ENCODE measurements around the gene NSF. TPM values are rescaled to one million over a fixed set of nuclear protein-coding genes. Genes with fewer than 3 reads are reported as not detected.

Gene NSF
- total and polyA plus RNA-seq, 4 experiments from 2014 or later, result 14.6 to 67.3 (median 43.9) TPM

DNA sequence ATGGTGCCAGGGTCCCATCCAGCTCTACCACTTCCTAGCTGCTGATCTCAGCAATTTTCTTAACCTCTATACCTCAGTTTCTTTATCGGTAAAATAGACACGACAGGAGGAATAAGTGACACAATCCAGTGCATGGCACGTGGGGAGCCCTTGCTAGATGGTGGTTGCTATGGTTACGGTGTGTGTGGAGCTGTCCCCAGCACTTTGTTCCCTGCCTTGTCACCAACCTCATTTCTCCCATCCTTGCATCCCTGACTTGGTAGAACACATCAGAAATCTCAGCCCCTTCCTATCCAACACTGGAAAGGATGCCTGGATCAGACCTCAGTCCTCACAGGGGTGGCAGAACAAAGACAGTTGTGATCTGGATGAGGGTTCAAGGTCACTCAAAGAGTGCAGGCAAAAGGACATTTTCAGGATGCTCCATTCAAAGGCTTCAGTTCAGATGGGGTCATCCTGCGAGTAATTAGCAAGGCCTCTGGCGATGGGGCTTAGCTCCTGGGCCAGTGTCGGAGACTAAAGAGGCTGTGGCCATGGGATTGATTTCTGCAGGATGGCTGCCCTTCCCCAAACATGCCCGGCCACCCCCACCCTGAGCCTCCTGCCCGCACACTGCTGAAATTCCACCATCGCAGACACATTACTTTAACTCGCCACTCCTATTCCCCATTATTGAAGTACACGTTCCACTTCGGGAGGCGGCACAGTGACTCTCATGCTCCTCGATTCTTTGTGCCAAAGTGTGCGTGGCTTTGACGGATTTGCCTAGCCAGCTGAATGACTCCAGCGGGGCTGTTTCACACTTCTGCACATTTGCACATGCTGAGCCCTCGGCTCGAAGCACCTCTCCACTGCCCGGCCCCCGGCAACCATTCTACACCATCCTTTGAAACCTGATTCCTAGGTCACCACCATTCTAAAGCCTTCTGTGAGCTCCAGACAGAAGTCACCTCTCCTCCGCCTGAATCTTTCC is 187.8 kb downstream of the NSF start:
- ChIA-PET CTCF (ENCODE audit: partially characterized antibody) (no interaction called here), POLR2A (ENCODE audit: partially characterized antibody) (no interaction called here)
- Histone ChIP-seq H3K4me3 (ENCODE audit: low read length in 2 of 2) (no peak overlapping the region), H3K27ac (ENCODE audit: low read depth, low read length) (no peak overlapping the region), H3K9me3 (ENCODE audit: control insufficient read depth in 1 of 2, low read length in 2 of 2) (no peaks in the 10 kb centered on the region), H3K36me3 (ENCODE audit: insufficient read depth, low read length) (no peaks in the 10 kb centered on the region), H3K4me1 (ENCODE audit: insufficient read depth, low read length) (no peaks in the 10 kb centered on the region), H3K27me3 (ENCODE audit: insufficient read depth, low read length) (peaks cover 8% of the 10 kb centered on the region)
- Mint-ChIP-seq H3K9me3 (no peaks in the 10 kb centered on the region), H3K4me3 (no peak overlapping the region), H3K36me3 (no peaks in the 10 kb centered on the region), H3K27ac (no peak overlapping the region), H3K4me1 (no peaks in the 10 kb centered on the region), H3K27me3 (peaks cover 9 to 22% of the 10 kb centered on the region in 2 donors)
- DNase-seq, result no peak
- intact Hi-C loops (cut with micrococcal nuclease), result no loop called here

GRCh38 chr17:46780003-46780373 is 189.5 kb downstream of the NSF start:
- CTCF ChIA-PET (ENCODE audit: partially characterized antibody), result no interaction called here
- intact Hi-C loops (cut with micrococcal nuclease), result no loop called here
- H3K4me3 ChIP-seq (ENCODE audit: low read length in 2 of 2), result no peak overlapping the region

DNA sequence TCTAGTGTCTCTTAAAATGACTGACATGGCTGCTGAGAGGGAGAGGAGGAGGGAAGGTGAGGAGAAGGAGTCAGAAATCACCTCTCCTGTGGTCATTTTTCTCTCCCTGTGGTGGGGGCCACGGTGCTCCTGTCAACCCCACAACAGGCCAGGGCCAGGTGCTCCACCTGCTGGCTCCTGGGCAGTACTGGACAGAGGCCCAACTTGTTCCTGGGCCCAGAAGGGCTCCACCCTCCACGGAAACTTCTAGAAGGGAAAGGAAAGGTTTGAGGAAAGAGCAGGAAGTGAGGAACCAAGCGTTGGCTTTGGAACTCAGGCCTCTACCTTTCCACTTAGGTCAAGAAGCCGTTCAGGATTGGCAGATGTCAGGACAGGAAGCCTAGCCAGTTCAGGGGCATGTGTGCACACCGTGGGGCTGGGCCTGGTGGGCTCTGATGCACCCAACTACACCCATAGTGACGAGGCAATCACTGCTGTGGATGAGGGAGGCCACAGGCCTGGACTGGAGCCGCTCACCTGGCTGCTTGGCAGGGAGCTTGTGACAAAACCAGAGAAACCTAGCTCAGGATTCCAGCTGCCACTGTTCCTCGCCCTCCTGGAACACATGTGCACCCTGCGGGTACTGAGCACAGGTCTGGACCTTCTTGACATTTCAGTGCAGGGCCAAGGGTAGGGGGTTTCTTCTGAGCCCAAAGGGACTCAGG is 191.9 kb downstream of the NSF start:
- H3K9me3 ChIP-seq (ENCODE audit: control insufficient read depth in 1 of 2, low read length in 2 of 2), result no peaks in the 10 kb centered on the region
- H3K27me3 Mint-ChIP-seq, result peaks cover 6 to 8% of the 10 kb centered on the region in 2 donors
- intact Hi-C loops (cut with micrococcal nuclease), result no loop called here
- H3K36me3 ChIP-seq (ENCODE audit: insufficient read depth, low read length), result no peaks in the 10 kb centered on the region
- no peak overlapping the region for H3K27ac ChIP-seq (ENCODE audit: low read depth, low read length)
- H3K4me1 ChIP-seq (ENCODE audit: insufficient read depth, low read length), result no peaks in the 10 kb centered on the region
- H3K27me3 ChIP-seq (ENCODE audit: insufficient read depth, low read length), result no peaks in the 10 kb centered on the region
- H3K9me3 Mint-ChIP-seq, result no peaks in the 10 kb centered on the region
- no peak overlapping the region for H3K27ac Mint-ChIP-seq
- no peaks in the 10 kb centered on the region for H3K36me3 Mint-ChIP-seq
- H3K4me1 Mint-ChIP-seq, result no peaks in the 10 kb centered on the region
- POLR2A ChIA-PET (ENCODE audit: partially characterized antibody), result no interaction called here
- H3K4me3 Mint-ChIP-seq, result no peak overlapping the region
- CTCF ChIA-PET (ENCODE audit: partially characterized antibody), result no interaction called here
- no peak for DNase-seq
- H3K4me3 ChIP-seq (ENCODE audit: low read length in 2 of 2), result no peak overlapping the region

More at GRCh38 chr17:46780003-46780373, 189.5 kb downstream of the NSF start:
- H3K4me1 ChIP-seq (ENCODE audit: insufficient read depth, low read length), result no peaks in the 10 kb centered on the region
- no peak overlapping the region for H3K4me3 Mint-ChIP-seq
- H3K36me3 ChIP-seq (ENCODE audit: insufficient read depth, low read length), result no peaks in the 10 kb centered on the region
- POLR2A ChIA-PET (ENCODE audit: partially characterized antibody), result no interaction called here
- no peaks in the 10 kb centered on the region for H3K4me1 Mint-ChIP-seq
- H3K27me3 Mint-ChIP-seq, result peaks cover 8 to 18% of the 10 kb centered on the region in 2 donors
- H3K9me3 Mint-ChIP-seq, result no peaks in the 10 kb centered on the region
- no peaks in the 10 kb centered on the region for H3K9me3 ChIP-seq (ENCODE audit: control insufficient read depth in 1 of 2, low read length in 2 of 2)
- no peaks in the 10 kb centered on the region for H3K36me3 Mint-ChIP-seq
- H3K27me3 ChIP-seq (ENCODE audit: insufficient read depth, low read length), result peaks cover 3% of the 10 kb centered on the region
- H3K27ac ChIP-seq (ENCODE audit: low read depth, low read length), result no peak overlapping the region
- no peak for DNase-seq
- no peak overlapping the region for H3K27ac Mint-ChIP-seq

DNA sequence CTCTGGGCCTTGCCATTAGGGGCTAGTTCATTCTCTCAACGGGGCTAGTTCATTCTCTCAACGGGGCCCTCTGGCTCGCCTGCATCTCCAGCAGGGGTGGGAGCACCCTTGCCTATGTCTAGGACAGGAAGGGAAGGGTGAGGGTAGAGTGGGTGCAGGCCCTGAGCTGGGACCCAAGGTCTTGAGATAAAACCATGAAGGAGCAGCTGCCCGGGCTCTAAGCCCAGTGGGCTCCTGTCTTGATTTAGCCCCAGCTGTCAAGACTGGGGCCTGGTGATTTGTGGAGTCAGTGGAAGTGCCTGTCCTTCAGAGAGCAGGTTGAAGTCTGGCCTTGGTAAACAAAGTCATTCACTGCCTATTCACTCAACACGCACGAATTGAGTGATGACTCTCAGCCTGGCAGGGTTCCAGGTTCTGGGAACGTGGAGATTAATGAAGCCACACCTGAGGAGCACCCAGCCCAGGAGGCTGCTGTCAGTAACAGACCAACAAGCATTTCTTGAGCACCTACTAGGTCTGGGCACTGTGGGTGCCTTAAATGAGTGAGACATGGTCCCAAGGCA is 192.6 kb downstream of the NSF start:
- ChIA-PET CTCF (ENCODE audit: partially characterized antibody) (no interaction called here), POLR2A (ENCODE audit: partially characterized antibody) (no interaction called here)
- Mint-ChIP-seq H3K9me3 (no peaks in the 10 kb centered on the region), H3K4me3 (no peak overlapping the region), H3K4me1 (no peaks in the 10 kb centered on the region), H3K27me3 (peaks cover 4 to 7% of the 10 kb centered on the region in 2 donors), H3K36me3 (no peaks in the 10 kb centered on the region), H3K27ac (no peak overlapping the region)
- Histone ChIP-seq H3K27ac (ENCODE audit: low read depth, low read length) (no peak overlapping the region), H3K36me3 (ENCODE audit: insufficient read depth, low read length) (no peaks in the 10 kb centered on the region), H3K4me3 (ENCODE audit: low read length in 2 of 2) (no peak overlapping the region), H3K9me3 (ENCODE audit: control insufficient read depth in 1 of 2, low read length in 2 of 2) (no peaks in the 10 kb centered on the region), H3K27me3 (ENCODE audit: insufficient read depth, low read length) (no peaks in the 10 kb centered on the region), H3K4me1 (ENCODE audit: insufficient read depth, low read length) (no peaks in the 10 kb centered on the region)
- intact Hi-C loops (cut with micrococcal nuclease), result no loop called here
- DNase-seq, result no peak

DNA sequence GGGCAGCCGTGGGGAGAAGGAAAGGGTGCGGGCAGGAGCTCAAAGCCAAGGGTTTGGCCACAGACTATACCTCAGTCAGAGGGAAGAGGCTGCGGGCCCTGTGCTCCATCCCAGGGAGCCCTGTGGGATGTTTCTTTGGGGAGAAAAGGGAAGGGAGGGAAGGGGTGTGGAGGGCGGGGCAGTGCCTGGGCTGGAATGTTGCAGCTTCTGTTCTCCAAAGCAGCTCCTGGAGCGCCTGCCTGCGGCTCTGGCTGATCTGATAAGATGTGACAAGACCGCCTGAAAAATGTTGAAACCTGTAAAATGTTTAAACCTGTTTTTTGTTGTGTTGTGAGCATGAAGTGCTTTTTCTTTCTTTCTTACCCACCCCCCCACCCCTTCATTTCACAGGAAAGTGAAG is 195.2 kb downstream of the NSF start:
- Mint-ChIP-seq H3K27me3 (peaks cover 9 to 10% of the 10 kb centered on the region in 2 donors), H3K4me1 (no peaks in the 10 kb centered on the region), H3K36me3 (no peaks in the 10 kb centered on the region), H3K4me3 (no peak overlapping the region), H3K9me3 (peaks cover 0 to 7% (median 0%) of the 10 kb centered on the region in 8 donors), H3K27ac (no peak overlapping the region)
- H3K27me3 ChIP-seq (ENCODE audit: insufficient read depth, low read length), result no peaks in the 10 kb centered on the region
- H3K27ac ChIP-seq (ENCODE audit: low read depth, low read length), result no peak overlapping the region
- ChIA-PET POLR2A (ENCODE audit: partially characterized antibody) (no interaction called here), CTCF (ENCODE audit: partially characterized antibody) (no interaction called here)
- H3K36me3 ChIP-seq (ENCODE audit: insufficient read depth, low read length), result no peaks in the 10 kb centered on the region
- no peak for DNase-seq
- H3K9me3 ChIP-seq (ENCODE audit: control insufficient read depth in 1 of 2, low read length in 2 of 2), result no peaks in the 10 kb centered on the region
- no peak overlapping the region for H3K4me3 ChIP-seq (ENCODE audit: low read length in 2 of 2)
- intact Hi-C loops (cut with micrococcal nuclease), result no loop called here
- H3K4me1 ChIP-seq (ENCODE audit: insufficient read depth, low read length), result no peaks in the 10 kb centered on the region

GRCh38 chr17:46787478-46787877 is 197.0 kb downstream of the NSF start:
- H3K4me3 Mint-ChIP-seq, result no peak overlapping the region
- DNase-seq, result no peak
- Histone ChIP-seq H3K4me3 (ENCODE audit: low read length in 2 of 2) (no peak overlapping the region), H3K27ac (ENCODE audit: low read depth, low read length) (no peak overlapping the region), H3K36me3 (ENCODE audit: insufficient read depth, low read length) (no peaks in the 10 kb centered on the region), H3K9me3 (ENCODE audit: control insufficient read depth in 1 of 2, low read length in 2 of 2) (no peaks in the 10 kb centered on the region), H3K4me1 (ENCODE audit: insufficient read depth, low read length) (no peaks in the 10 kb centered on the region), H3K27me3 (ENCODE audit: insufficient read depth, low read length) (no peaks in the 10 kb centered on the region)
- peaks cover 0 to 7% (median 0%) of the 10 kb centered on the region in 8 donors for H3K9me3 Mint-ChIP-seq
- intact Hi-C loops (cut with micrococcal nuclease), result no loop called here
- no peak overlapping the region for H3K27ac Mint-ChIP-seq
- CTCF ChIA-PET (ENCODE audit: partially characterized antibody), result no interaction called here
- peaks cover 18 to 22% of the 10 kb centered on the region in 2 donors for H3K27me3 Mint-ChIP-seq
- peaks cover 0 to 1% (median 0%) of the 10 kb centered on the region in 4 donors for H3K4me1 Mint-ChIP-seq
- H3K36me3 Mint-ChIP-seq, result no peaks in the 10 kb centered on the region
- POLR2A ChIA-PET (ENCODE audit: partially characterized antibody), result no interaction called here

DNA sequence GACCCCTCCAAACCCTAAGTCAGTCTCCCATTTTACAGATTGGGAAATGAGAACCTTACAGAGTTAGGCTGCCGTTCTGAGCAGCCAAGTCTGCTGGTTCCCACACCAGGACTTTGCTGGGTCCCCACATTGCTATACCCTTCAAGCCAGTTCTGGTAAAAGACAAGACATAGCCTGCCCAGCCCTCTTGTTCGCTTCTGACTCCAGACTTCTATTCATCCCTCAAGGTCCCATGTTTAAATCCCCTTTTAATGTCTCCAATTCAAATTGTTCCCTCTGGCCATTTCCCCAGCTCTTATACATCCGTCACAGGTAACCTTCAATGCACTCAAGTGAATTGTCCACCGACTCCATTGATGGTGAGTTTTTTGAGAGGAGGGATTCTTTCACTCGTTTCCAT is 197.8 kb downstream of the NSF start:
- Mint-ChIP-seq H3K4me3 (no peak overlapping the region), H3K27ac (no peak overlapping the region)

More for the DNA sequence above, 197.8 kb downstream of the NSF start:
- DNase-seq, result no peak
- Histone ChIP-seq H3K27ac (ENCODE audit: low read depth, low read length) (no peak overlapping the region), H3K36me3 (ENCODE audit: insufficient read depth, low read length) (no peaks in the 10 kb centered on the region), H3K9me3 (ENCODE audit: control insufficient read depth in 1 of 2, low read length in 2 of 2) (no peaks in the 10 kb centered on the region), H3K4me3 (ENCODE audit: low read length in 2 of 2) (no peak overlapping the region), H3K4me1 (ENCODE audit: insufficient read depth, low read length) (no peaks in the 10 kb centered on the region), H3K27me3 (ENCODE audit: insufficient read depth, low read length) (no peaks in the 10 kb centered on the region)
- Mint-ChIP-seq H3K4me1 (peaks cover 0 to 1% (median 0%) of the 10 kb centered on the region in 4 donors), H3K27me3 (peaks cover 20 to 22% of the 10 kb centered on the region in 2 donors), H3K36me3 (no peaks in the 10 kb centered on the region), H3K9me3 (peaks cover 0 to 7% (median 0%) of the 10 kb centered on the region in 8 donors)
- CTCF ChIA-PET (ENCODE audit: partially characterized antibody), result no interaction called here
- POLR2A ChIA-PET (ENCODE audit: partially characterized antibody), result no interaction called here
- intact Hi-C loops (cut with micrococcal nuclease), result no loop called here

Measured in CD4-positive, alpha-beta memory T cell (primary cell).